ENCODE data around the gene ARHGAP26.

ARHGAP26 gene

GRCh38 chr5:142906863-142907671, 136.9 kb downstream of the ARHGAP26 start:
- DNase-seq: peak; percentile 11 to 55

GRCh38 chr5:142908659-142909058, 138.5 kb downstream of the ARHGAP26 start:
- no peak for DNase-seq

GRCh38 chr5:142910128-142910527, 140.0 kb downstream of the ARHGAP26 start:
- DNase-seq: no peak

GRCh38 chr5:142911170-142911569, 141.0 kb downstream of the ARHGAP26 start:
- no peak for DNase-seq

GRCh38 chr5:142911775-142912174, 141.6 kb downstream of the ARHGAP26 start:
- no peak for DNase-seq

GRCh38 chr5:142913728-142914338, 143.7 kb downstream of the ARHGAP26 start:
- DNase-seq: no peak

GRCh38 chr5:142915038-142915437, 144.9 kb downstream of the ARHGAP26 start:
- no peak for DNase-seq

- DNase-seq: no peak
Measured at GRCh38 chr5:142915813-142916424, 145.7 kb downstream of the ARHGAP26 start.

- DNase-seq: peak; percentile 30 to 63
Measured at GRCh38 chr5:142918959-142919635, 148.9 kb downstream of the ARHGAP26 start.

- no peak for DNase-seq
Measured at GRCh38 chr5:142920849-142921612, 150.9 kb downstream of the ARHGAP26 start.

- peak in 1 of 2 donors; percentile 58 for DNase-seq
Measured at GRCh38 chr5:142922223-142922952, 152.2 kb downstream of the ARHGAP26 start.

GRCh38 chr5:142924135-142924883, 154.1 kb downstream of the ARHGAP26 start:
- peak; percentile 59 to 63 for DNase-seq

GRCh38 chr5:142925795-142926194, 155.6 kb downstream of the ARHGAP26 start:
- DNase-seq: peak; percentile 43 to 61

- no peak for DNase-seq
Measured at GRCh38 chr5:142926549-142926948, 156.4 kb downstream of the ARHGAP26 start.

- peak in 1 of 2 donors; percentile 42 for DNase-seq
Measured at GRCh38 chr5:142928999-142929398, 158.8 kb downstream of the ARHGAP26 start.

- peak; percentile 62 to 66 for DNase-seq
Measured at GRCh38 chr5:142929587-142929986, 159.4 kb downstream of the ARHGAP26 start.

- no peak for DNase-seq
Measured at GRCh38 chr5:142930395-142931110, 160.4 kb downstream of the ARHGAP26 start.

GRCh38 chr5:142931896-142932686, 161.9 kb downstream of the ARHGAP26 start:
- no peak for DNase-seq
